ENCODE measurements around the gene OBSL1. TPM values are rescaled to one million over a fixed set of nuclear protein-coding genes. Genes with fewer than 3 reads are reported as not detected.

Gene OBSL1
- total and polyA plus RNA-seq, 3 donors from 2014 or later: 312 to 507 (median 462) TPM

GRCh38 chr2:219506153-219506801 is 65.1 kb downstream of the OBSL1 start:
- Histone ChIP-seq H3K36me3 (ENCODE audit: low read depth, missing control alignments) (no peaks in the 10 kb centered on the region), H3K4me1 (peaks cover 20% of the 10 kb centered on the region), H3K4me3 (no peak overlapping the region), H3K27me3 (no peaks in the 10 kb centered on the region), H3K9me3 (no peaks in the 10 kb centered on the region), H3K27ac (no peak overlapping the region)
- intact Hi-C loops (cut with DNase I; ENCODE audit: low total_unique reads): no loop called here
- TF ChIP-seq, protein P1, sequence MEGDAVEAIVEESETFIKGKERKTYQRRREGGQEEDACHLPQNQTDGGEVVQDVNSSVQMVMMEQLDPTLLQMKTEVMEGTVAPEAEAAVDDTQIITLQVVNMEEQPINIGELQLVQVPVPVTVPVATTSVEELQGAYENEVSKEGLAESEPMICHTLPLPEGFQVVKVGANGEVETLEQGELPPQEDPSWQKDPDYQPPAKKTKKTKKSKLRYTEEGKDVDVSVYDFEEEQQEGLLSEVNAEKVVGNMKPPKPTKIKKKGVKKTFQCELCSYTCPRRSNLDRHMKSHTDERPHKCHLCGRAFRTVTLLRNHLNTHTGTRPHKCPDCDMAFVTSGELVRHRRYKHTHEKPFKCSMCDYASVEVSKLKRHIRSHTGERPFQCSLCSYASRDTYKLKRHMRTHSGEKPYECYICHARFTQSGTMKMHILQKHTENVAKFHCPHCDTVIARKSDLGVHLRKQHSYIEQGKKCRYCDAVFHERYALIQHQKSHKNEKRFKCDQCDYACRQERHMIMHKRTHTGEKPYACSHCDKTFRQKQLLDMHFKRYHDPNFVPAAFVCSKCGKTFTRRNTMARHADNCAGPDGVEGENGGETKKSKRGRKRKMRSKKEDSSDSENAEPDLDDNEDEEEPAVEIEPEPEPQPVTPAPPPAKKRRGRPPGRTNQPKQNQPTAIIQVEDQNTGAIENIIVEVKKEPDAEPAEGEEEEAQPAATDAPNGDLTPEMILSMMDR (IDR thresholded peaks at IDR 0.05): no peak
- TF ChIP-seq POLR2A (IDR thresholded peaks at IDR 0.05): no peak
- no peak for DNase-seq
- 80 to 90% methylated on average over 8 to 23 of the region's 23 CpGs for WGBS, 2 donors

DNA sequence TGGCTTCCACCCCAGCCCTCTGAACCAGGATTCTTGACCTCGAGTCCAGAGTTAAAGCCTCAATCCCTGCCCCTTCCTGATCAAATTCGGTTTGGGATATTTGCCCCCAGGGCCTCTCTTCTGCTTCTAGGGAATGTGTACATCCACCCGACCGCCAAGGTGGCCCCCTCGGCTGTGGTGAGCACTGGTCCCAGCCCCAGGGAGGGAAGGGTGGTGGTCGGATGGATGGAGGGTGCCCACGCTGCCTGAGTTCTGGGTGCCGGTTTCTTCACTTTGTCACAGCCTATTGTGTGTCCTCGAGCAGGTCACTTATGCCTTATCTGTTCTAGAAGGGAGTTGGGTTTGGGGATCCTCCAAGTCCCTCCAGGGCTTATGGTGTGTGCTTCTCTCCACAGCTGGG is 65.8 kb downstream of the OBSL1 start:
- TF ChIP-seq, protein P1 (IDR thresholded peaks at IDR 0.05): no peak
- no peak for TF ChIP-seq POLR2A (IDR thresholded peaks at IDR 0.05)
- H3K27ac ChIP-seq: no peak overlapping the region
- H3K36me3 ChIP-seq (ENCODE audit: low read depth, missing control alignments): no peaks in the 10 kb centered on the region
- WGBS, 2 donors: 88 to 91% methylated on average over 9 of the region's 9 CpGs
- H3K4me3 ChIP-seq: no peak overlapping the region
- no peaks in the 10 kb centered on the region for H3K27me3 ChIP-seq
- H3K4me1 ChIP-seq: peaks cover 19% of the 10 kb centered on the region
- H3K9me3 ChIP-seq: no peaks in the 10 kb centered on the region
- no peak for DNase-seq
- intact Hi-C loops (cut with DNase I; ENCODE audit: low total_unique reads): no loop called here

DNA sequence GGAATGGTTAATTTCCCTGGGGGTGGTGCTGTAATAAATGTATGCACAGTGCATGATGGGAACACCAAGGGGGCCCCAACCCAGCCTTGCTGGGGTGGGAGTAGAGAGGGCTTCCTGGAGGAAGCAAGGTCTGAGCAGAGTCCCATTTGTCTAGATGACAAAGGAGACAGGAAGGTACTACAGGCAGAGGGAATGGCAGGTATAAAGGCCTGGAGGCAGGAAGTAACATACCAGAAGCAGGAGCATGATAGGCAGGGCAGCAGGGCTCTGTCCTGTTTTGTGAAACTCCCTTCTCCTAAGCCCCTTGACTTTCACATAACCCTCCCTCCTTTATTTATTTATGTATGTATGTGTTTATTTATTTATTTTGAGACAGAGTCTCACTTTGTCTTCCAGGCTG is 68.7 kb downstream of the OBSL1 start:
- peaks cover 11% of the 10 kb centered on the region for H3K4me1 ChIP-seq
- H3K27ac ChIP-seq: no peak overlapping the region
- no peak for TF ChIP-seq POLR2A (IDR thresholded peaks at IDR 0.05)
- TF ChIP-seq, protein P1 (IDR thresholded peaks at IDR 0.05): no peak
- H3K27me3 ChIP-seq: no peaks in the 10 kb centered on the region
- H3K9me3 ChIP-seq: no peaks in the 10 kb centered on the region
- no peaks in the 10 kb centered on the region for H3K36me3 ChIP-seq (ENCODE audit: low read depth, missing control alignments)
- intact Hi-C loops (cut with DNase I; ENCODE audit: low total_unique reads): no loop called here
- DNase-seq: no peak
- no peak overlapping the region for H3K4me3 ChIP-seq

DNA sequence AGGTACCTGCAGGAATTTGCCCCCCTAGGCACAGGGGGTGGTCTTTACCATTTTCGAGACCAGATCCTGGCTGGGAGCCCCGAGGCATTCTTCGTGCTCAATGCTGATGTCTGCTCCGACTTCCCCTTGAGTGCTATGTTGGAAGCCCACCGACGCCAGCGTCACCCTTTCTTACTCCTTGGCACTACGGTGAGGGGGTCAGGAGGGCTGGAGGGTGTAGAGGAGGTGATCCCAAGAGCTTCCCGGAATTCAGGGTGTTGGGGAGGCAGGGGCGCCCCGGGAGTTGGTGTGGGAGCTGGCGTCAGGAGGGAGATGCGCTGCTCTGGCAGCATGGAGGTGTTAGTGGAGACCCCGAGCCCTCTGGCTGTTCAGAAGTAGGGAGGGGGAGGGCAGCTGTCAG is 69.5 kb downstream of the OBSL1 start:
- DNase-seq: no peak
- H3K27me3 ChIP-seq: no peaks in the 10 kb centered on the region
- WGBS, 2 donors: 92 to 98% methylated on average over 13 to 14 of the region's 14 CpGs
- peaks cover 17% of the 10 kb centered on the region for H3K4me1 ChIP-seq
- TF ChIP-seq POLR2A (IDR thresholded peaks at IDR 0.05): no peak
- TF ChIP-seq, protein P1 (IDR thresholded peaks at IDR 0.05): no peak
- H3K27ac ChIP-seq: no peak overlapping the region
- intact Hi-C loops (cut with DNase I; ENCODE audit: low total_unique reads): no loop called here
- no peaks in the 10 kb centered on the region for H3K9me3 ChIP-seq
- H3K36me3 ChIP-seq (ENCODE audit: low read depth, missing control alignments): no peaks in the 10 kb centered on the region
- no peak overlapping the region for H3K4me3 ChIP-seq

Small RNAs within 50 kb of the gene (microRNA-seq; reads per million reads assigned to microRNA genes)
- gene MIR3132 (ENCODE audit: borderline number of aligned reads in 2 of 2, borderline replicate concordance in 1 of 2): 1.4 reads per million in 2 donors

Small RNAs within 50 kb of the gene (small RNA-seq; reads per million reads assigned to genes)
- gene MIR3132 (0 reads per million in 2 donors), gene RN7SKP213 (0 to 0.09 reads per million in 2 donors)

Other genes with a start within 250 kb of the OBSL1 start
- under 1 TPM in 1 of 2 donors, not detected in 1; 0.71 TPM for gene RESP18, start 238.8 kb downstream of the OBSL1 start, total RNA-seq
- 1.4 TPM for gene RESP18, start 238.8 kb downstream of the OBSL1 start, polyA plus RNA-seq (ENCODE audit: insufficient read depth, low read depth, low replicate concordance)
- 10 to 100 TPM; 84.8 to 90.2 TPM for gene DNPEP, start 183.6 kb downstream of the OBSL1 start, total RNA-seq
- gene DNPEP, start 183.6 kb downstream of the OBSL1 start, polyA plus RNA-seq (ENCODE audit: insufficient read depth, low read depth, low replicate concordance): 145 TPM
- gene DES, start 153.2 kb downstream of the OBSL1 start, total RNA-seq: 10 to 100 TPM; 17.6 to 33.3 TPM
- gene DES, start 153.2 kb downstream of the OBSL1 start, polyA plus RNA-seq (ENCODE audit: insufficient read depth, low read depth, low replicate concordance): 199 TPM
- 10 to 100 TPM; 23.0 to 24.3 TPM for gene SPEG, start 136.7 kb downstream of the OBSL1 start, total RNA-seq
- 16.0 TPM for gene SPEG, start 136.7 kb downstream of the OBSL1 start, polyA plus RNA-seq (ENCODE audit: insufficient read depth, low read depth, low replicate concordance)
- 10 to 100 TPM; 24.6 to 28.3 TPM for gene GMPPA, start 72.6 kb downstream of the OBSL1 start, total RNA-seq
- gene GMPPA, start 72.6 kb downstream of the OBSL1 start, polyA plus RNA-seq (ENCODE audit: insufficient read depth, low read depth, low replicate concordance): 19.6 TPM
- gene ASIC4, start 57.1 kb downstream of the OBSL1 start, total RNA-seq: 1 to 10 TPM; 2.0 to 4.6 TPM
- gene ASIC4, start 57.1 kb downstream of the OBSL1 start, polyA plus RNA-seq (ENCODE audit: insufficient read depth, low read depth, low replicate concordance): 1.5 TPM
- 100 to 1,000 TPM; 796 to 992 TPM for gene CHPF, start 27.7 kb downstream of the OBSL1 start, total RNA-seq
- 194 TPM for gene CHPF, start 27.7 kb downstream of the OBSL1 start, polyA plus RNA-seq (ENCODE audit: insufficient read depth, low read depth, low replicate concordance)
- gene TMEM198, start 27.5 kb downstream of the OBSL1 start, total RNA-seq: 10 to 100 TPM; 11.3 to 11.8 TPM
- gene TMEM198, start 27.5 kb downstream of the OBSL1 start, polyA plus RNA-seq (ENCODE audit: insufficient read depth, low read depth, low replicate concordance): 7.3 TPM
- gene INHA, start 771 bp upstream of the OBSL1 start, total RNA-seq: 100 to 1,000 TPM; 325 to 371 TPM
- 265 TPM for gene INHA, start 771 bp upstream of the OBSL1 start, polyA plus RNA-seq (ENCODE audit: insufficient read depth, low read depth, low replicate concordance)
- 100 to 1,000 TPM; 130 to 134 TPM for gene STK11IP, start 26.3 kb upstream of the OBSL1 start, total RNA-seq
- gene STK11IP, start 26.3 kb upstream of the OBSL1 start, polyA plus RNA-seq (ENCODE audit: insufficient read depth, low read depth, low replicate concordance): 81.9 TPM
- gene SLC4A3, start 56.1 kb upstream of the OBSL1 start, total RNA-seq: 10 to 100 TPM; 31.3 to 44.3 TPM
- 15.1 TPM for gene SLC4A3, start 56.1 kb upstream of the OBSL1 start, polyA plus RNA-seq (ENCODE audit: insufficient read depth, low read depth, low replicate concordance)

Data from testis (tissue), 3 donors.